HCEC 1CT (cell line): ENCODE measurements around the gene FNDC3B.
A peak's percentile ranks its signal among the peaks of the same experiment; 100 is the strongest.

ENCODE experiments used
- DNase-seq: peaks from one replicate; pipeline ENCODE4 v3.0.0-alpha.2; 2017

FNDC3B gene

DNA sequence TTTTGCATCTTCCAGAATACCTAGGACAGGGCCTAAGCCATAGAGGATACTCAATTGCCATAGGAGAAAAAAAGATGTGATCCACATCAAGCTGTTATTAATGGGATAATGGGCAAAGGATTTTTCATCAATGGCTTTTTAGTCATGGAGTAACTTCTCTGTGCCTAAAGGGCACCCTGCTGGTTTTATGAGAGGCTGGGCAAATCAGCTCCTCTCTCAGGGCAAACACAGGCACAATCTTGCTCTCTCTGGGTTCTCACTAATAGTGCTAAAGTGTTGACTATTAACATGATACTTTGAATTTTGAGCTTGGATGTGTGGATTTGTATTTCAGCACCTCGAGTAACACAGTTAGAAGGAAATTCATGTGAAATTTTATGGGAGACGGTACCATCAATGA is 341.3 kb downstream of the FNDC3B start:
- no peak for DNase-seq

DNA sequence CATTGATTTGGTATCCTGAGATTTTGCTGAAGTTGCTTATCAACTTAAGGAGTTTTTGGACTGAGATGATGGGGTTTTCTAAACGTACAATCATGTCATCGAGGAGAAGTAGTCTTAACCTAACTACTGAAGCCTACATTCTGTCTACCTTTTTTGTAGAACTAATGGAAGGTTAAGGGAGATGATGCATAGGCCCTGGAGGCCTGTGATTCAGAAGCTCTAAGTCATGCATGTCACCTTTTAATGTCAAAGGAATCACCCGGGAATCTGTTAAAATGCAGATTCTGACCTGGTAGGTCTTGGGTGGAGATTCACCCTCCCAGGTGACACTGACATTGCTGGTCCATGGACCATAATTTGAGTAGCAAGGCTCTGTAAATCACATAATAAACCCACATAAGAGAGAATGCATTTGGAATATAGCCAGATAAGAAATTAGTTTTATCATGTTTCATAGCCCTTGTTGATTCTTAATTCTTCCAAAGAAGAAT is 344.0 kb downstream of the FNDC3B start:
- DNase-seq = no peak

GRCh38 chr3:172384836-172385235 is 345.5 kb downstream of the FNDC3B start:
- no peak for DNase-seq

DNA sequence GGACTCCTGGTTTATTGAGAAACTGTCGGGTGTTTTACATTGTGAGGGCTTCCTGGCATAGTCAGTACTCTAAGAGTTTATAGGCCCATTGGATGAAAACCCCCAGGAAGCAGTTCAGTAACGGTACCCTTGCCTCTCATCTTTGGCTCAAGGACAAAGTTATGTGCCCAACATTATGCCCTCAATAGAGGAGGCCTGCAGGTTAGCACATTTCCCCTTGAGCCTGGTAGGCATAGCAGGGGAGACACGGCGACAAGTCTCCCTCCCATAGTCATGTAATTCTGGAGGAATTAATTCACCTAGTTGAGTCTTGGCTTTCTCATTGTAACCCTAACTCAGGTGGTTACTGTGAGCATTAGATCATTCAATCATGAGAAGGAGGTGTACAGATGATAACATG is 348.4 kb downstream of the FNDC3B start:
- no peak for DNase-seq

DNA sequence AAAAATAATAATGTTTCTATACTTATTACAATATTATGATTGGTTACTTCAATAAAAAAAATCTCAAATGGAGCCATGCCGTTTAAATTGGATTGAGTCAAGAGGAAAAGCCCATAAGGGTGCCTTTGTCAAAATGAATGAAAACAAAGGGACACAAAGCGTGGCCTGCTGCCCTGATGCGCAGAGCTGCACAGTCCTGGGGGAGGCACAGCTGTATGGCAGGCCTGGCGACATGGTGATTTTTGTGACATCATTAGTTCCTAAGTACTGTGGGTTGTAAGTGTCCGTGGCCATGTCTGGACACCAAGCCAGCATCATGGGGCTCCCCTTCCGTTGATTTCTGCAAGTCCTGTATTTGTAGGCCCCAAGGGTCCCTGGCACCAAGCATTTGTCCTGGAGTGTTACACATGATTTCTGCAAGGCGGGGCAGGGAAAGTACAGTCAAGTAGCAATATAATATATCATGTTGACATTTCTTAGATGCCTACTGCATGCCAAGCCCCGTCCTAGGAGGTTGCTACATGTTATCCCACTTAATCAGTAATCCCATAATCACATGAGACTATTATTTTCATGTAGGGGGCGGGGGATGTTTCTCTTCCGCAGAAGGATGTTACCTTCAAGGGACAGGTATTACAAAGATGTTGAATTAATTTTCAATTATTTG is 349.2 kb downstream of the FNDC3B start:
- no peak for DNase-seq

DNA sequence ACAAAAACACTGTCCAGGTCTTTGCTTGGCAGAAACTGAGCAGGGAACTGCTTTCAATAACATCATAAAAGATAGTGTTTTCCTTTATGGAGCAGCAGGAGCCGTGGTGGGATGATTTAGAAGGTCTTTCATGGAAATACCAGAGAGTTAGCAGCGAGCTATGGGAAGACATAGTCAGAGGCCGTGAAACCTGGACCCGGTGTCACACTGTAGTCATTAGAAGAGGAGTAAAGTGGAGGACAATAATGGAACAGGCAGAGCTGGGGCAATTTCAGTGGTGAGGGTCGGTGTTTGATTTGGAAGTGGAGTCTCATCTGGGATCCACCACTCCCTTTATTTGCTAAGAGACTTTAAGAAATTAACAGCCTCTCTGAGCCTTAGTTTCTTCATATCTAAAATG is 351.4 kb downstream of the FNDC3B start:
- no peak for DNase-seq

DNA sequence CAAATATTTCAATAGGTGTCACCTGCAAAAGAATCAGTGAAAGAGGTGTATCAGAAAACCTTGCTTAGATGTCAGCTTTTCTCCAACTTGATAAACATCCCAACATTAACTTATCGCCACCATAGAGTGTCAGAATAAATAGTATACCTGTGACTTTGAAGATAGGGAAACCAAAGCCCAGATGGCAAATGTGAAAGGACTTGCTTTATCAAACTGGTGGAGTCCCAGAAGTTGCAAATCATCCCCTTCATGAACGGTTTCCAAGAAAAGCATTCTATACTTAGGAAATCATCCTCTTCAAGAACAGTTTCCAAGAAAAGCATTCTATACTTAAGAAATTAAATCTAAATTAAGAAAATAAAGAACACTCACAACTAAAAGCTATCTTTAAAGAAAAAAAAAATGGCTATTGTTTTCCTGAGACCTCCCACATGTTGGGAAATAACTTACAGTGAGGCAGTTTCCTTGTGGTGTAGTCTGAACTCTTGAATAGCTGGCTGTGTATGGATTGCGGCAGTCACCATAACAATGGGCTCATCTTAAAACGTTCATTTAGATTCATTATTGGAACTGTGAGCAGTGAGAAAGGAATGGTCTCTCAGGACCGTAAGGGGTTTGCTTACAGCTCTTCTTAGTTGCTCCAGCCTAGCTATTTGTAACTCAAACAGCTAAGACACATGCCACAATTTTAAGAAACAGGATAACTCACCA is 352.4 kb downstream of the FNDC3B start:
- DNase-seq = no peak

- DNase-seq = no peak
These were observed 355.3 kb downstream of the FNDC3B start for GRCh38 chr3:172394692-172395091.

GRCh38 chr3:172396400-172396799 is 357.0 kb downstream of the FNDC3B start:
- DNase-seq = no peak

DNA sequence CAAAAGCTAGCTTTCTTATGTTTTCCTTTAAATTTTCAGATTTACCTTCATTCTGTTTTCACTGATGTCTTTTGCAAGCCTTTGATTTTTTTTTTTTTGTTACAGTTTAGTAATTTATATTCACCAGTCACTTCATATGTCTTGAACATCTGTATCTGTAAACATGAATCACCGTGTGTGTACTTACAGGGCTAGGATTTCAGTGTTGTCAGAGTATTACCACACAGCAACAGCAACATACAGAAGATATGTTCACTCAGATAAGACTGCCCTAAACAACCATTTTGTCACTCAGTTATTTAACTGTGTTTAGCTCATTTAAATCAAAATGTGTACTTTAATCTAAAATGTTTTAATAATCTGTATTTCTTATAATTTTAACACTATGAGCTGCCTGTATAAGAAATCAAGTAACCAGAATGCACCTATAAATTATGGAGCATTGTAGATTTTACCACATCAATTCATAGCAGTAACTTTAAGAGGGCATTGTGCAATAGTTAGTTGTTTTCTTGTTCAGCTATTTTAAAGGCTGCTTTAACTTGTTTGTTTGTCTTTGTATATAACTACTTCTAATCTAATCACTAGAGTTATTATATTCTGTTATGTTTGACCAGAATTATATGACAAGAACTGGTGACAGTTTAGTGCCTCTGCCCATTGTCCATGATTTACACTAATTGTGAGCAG is 358.5 kb downstream of the FNDC3B start:
- peak; percentile 77 for DNase-seq

DNA sequence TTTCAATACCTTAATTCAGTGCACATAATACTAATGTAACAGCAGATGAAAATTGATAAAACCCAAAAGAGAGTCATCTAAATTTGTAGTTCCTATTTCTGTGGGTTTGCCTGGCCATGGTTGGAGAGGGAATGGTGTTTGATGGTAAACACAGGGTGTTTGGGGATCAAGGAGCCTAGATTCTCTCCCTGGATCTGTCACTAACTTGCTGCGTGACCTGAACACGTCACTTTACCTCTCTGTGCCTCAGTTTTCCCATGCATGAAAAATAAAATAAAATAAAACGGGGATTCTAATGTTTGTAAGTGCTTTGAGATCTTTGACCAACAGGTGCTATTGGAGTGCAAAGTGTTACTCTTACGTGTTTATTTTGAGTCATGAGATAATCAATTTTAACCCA is 359.1 kb downstream of the FNDC3B start:
- DNase-seq = no peak

DNA sequence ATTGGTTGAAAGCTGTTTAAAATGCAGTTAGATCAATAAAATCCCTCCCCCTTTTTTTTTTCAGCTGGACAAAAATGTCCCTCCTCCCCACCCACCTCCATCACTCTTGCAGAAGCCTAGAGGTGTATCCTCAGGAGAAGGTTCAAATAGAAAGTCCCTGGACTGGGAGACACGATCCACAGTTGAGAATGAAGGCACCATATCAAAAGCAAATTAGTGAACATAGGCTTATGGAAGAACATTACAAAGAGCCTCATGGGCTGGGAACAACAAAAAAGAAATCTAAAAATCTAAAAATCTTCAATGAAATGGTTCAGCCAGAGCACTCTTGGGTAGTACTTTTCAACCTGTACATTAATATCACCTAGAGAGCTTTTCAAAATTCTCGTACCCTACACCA is 362.7 kb downstream of the FNDC3B start:
- DNase-seq = no peak

- DNase-seq = no peak
These were observed 363.7 kb downstream of the FNDC3B start for GRCh38 chr3:172402892-172403643.

- no peak for DNase-seq
These were observed 365.0 kb downstream of the FNDC3B start for GRCh38 chr3:172404237-172404962.

DNA sequence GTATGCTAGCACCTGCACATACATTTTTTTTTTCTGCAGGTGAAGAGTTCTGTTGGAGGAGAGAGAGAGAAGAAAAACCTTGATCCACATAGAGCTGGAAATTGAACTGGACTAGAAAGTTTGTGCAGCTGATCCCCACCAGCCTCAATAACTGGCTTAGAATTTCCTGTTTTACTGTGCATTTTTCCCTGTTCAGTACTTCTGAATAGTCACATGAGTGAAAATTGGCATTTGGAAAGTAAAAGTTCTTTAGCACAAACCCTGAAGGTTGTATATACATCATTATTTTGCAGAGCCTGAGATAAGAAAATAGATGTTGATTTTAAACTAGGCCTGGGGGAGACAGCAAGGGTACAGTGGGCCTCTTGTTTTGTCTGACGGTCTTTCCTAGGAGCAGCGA is 366.5 kb downstream of the FNDC3B start:
- no peak for DNase-seq

GRCh38 chr3:172407872-172408271 is 368.5 kb downstream of the FNDC3B start:
- DNase-seq = no peak

- no peak for DNase-seq
These were observed 371.5 kb downstream of the FNDC3B start for GRCh38 chr3:172410702-172411477.

- DNase-seq = no peak
These were observed 372.1 kb downstream of the FNDC3B start for GRCh38 chr3:172411478-172411947.

- no peak for DNase-seq
These were observed 375.9 kb downstream of the FNDC3B start for GRCh38 chr3:172415323-172415722.

DNA sequence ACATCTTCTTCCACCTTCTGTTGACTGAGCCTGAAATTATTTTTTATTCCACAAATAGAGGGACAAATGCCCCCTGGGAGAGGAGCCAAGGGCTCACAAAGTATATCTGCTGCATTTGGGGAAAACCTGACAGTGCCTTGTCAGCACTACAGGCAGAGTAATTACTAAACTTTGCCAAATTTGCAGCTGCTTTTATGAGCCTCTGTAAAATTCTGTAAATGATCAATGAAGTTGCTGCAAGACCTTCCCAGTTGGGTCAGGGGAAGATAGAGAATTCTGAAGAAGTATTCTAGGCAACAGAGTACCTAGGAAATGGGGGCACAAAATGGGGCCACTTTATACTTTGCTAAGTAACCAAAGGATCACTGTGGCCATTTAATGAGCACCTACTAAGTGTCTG is 398.3 kb downstream of the FNDC3B start:
- DNase-seq = no peak

DNA sequence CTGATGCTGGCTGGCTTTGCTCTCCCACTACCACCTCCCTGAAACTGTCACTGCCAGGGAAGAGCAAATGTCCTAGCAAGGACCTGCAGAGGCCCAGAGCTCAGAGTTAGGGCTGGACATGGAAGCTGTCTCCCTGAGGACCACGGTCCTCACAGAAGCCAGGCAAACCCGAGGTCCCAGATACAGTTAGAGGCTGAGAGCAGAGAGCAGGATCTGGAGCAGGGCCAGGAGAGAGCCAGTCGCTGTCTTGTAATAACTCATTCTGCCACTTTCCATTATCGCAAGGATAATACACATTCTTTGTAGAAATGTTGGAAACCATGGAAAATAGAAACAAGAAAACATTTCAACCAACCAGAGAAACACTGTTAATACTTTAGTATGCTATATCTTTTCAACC is 398.8 kb downstream of the FNDC3B start:
- no peak for DNase-seq

DNA sequence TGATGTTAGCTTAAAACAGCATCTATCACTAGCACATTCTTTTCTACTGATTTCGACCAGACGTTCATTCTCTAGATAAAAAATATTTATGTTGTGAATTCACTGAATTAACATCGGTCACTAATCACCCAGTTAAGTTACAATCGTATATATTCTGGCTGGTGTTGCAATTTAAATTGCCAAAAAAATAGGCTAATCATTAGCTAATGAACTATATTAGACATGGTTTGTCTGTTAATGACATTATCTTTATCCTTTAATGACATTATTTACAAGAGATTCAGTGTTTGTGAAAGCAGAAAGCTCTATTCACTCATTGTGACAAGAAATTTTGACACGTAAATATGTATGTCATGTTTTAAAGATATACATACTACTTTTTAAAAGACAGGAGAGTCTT is 402.2 kb downstream of the FNDC3B start:
- no peak for DNase-seq
